ENCODE results near the gene GRHL1.

The GRHL1 gene

DNA sequence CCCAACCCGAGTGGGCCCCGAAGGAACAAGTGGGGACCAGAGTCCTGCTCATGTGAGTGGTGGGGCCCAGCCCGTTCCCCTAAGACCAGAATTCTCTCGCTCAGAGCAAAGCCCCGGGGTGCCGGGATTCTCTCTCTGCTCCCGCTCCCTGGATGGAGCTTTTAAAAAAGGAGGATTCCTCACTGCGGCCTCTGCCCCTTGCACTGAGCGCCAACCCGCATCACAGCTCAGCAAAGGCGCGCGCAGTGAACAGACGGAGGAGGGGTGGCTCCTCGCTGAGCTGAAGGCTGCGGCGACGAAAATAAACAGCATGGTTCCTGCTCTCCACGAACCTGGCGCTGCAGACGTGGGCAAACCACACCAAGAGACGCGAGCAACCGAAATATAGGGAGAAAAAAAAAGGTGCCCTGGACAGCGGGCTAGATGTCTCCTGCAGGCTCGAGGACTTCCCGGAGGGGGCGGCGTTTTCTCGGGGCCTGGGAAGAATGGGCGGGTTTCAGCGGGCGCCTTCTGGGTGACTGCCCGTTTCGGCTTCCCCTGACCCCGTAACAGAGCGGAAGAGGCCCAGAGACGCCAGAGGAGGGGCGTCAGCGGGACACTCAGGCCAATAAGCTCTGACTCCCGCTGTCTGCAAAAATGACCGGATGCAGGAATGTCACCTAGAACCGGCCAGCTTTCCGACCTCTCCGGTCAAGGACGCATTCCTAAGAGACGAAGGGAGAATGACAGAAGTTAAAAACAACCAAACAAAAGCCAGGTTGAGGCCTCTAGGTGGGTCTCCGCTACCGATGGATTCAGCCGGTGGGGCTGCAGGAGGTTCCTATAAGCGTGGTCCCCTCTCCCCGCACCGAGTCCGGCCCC is 91.0 kb downstream of the GRHL1 start:
- DNase-seq (ENCODE audit: low read depth in 2 of 2), result peak; percentile 9 to 36

- peak; percentile 68 to 82 for DNase-seq (ENCODE audit: low read depth in 2 of 2)
Measured at GRCh38 chr2:10043256-10043905, 91.9 kb downstream of the GRHL1 start, which contains the start of gene KLF11. Gene KLF11 (plus strand): TSS chr2:10043550. CDS start chr2:10043717, 167 bp downstream.

DNA sequence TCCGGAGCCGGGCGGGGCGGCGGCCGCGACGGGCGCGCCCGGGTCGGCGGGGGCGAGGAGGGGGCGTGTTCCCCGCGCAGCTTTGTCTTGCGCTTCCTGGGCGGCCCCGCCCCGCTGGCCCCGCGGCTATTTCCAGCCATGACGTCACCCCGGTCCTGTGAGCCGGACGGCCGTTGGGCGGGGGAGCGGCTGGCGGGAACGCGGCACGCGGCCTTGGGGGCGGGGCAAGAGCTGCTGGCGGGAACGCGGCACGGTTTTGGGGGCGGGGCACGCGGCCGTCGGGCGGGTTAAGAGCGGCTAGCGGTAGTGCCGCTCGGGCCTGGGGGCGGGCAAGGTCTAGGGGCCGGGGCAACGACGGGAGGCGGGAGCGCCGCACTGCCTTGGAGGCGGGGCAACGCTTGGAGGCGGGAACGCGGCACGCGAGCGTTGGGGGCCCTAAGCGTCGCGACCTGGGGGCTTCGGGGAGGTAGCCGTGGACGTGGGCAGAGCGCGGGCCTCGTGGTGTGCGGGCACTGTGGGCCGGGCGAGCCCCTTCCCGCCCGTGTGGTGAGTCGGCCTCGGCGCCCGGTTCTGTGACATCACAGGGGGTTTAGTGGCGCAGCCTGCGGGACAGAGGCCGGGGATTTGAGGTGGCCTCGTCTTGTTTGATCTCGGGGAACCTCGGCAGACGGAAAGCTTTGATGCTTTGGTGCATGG is 92.6 kb downstream of the GRHL1 start:
- DNase-seq (ENCODE audit: low read depth in 2 of 2), result peak; percentile 90 to 94

DNA sequence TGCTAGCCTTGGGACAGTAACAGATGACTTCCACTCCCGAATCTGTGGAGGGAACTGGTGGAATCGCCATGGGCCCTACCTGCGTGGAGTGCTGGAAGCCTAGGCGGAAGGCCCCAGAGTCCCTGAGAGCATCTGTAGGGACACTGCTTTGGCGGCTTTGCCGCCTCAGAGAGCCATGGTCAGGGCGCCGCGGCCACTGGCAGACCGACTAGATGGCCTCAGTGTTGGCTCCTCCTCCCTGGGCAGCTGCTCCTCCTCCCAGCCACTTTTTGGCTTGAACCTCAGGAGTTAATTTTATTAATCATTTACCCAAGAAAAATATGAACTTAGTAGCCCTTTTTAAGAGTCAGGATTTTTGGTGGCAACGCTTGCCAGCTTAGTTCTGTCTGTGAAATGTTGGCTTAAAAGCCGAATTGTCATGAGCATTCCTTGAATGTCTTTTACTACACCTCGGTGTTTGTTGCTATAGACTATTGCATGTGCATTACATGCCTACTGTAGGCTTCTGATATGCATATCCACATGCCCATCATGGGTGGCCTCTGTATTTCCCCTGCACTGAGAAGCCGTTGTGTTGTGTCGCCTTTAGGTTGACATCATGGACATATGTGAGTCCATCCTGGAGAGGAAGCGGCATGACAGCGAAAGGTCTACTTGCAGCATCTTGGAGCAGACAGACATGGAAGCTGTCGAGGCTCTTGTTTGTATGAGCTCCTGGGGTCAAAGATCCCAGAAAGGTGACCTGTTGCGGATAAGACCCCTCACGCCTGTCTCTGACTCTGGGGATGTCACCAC is 94.3 kb downstream of the GRHL1 start:
- no peak for DNase-seq (ENCODE audit: low read depth in 2 of 2)

- no peak for DNase-seq (ENCODE audit: low read depth in 2 of 2)
Measured at GRCh38 chr2:10046931-10047330, 95.4 kb downstream of the GRHL1 start.

- DNase-seq (ENCODE audit: low read depth in 2 of 2), result no peak
Measured at GRCh38 chr2:10047616-10048500, 96.4 kb downstream of the GRHL1 start.

DNA sequence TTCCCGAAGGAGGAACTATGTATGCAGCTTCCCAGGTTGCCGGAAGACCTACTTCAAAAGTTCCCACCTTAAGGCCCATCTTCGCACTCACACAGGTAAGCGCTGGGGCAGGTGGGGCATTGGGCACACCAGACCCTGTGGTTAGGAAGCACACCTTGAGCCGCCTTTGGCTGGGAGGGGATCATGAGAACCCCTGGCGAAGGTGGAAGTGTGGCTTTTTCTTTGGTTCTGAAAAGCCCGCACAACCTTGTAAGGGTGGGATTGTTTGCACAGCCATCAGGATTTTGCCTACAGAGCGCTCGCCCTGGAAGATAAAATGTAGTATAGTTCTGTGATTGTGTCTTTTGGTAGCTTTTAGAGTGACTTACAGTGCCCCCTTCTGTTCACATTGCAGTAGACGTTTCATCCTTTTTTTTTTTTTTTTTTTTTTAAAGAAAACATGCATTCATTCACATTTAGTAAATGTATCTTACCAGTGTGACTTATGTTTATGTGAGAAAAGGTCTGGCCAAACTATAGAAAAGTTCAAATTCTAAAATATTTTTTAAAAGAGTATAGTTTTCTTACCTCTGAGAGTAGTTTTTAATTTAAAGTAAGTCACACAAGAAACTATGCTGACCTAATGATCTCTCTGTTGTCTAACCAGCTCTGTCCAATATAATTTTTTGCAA is 97.1 kb downstream of the GRHL1 start:
- DNase-seq (ENCODE audit: low read depth in 2 of 2), result no peak
